Measurements from ENCODE around the gene CLDN14. TPM values are rescaled to one million over a fixed set of nuclear protein-coding genes. Genes with fewer than 3 reads are reported as not detected.

The CLDN14 gene
- total RNA-seq, 1 donor from 2014 or later = 0.26 TPM

Other genes with a start within 250 kb of the CLDN14 start
- gene MORC3, start 159.9 kb downstream of the CLDN14 start, total RNA-seq = 24.4 and 27.6 TPM in 2 replicates
- 1.6 and 3.3 TPM in 2 replicates for gene CHAF1B, start 94.7 kb downstream of the CLDN14 start, total RNA-seq
- not detected in 2 replicates for gene SIM2, start 219.0 kb upstream of the CLDN14 start, total RNA-seq

All from dermis microvascular lymphatic vessel endothelial cell (primary cell).